GM23338 (cell line): ENCODE data around the gene DLG5. TPM values are rescaled to one million over a fixed set of nuclear protein-coding genes. Genes with fewer than 3 reads are reported as not detected.

Experiments
- ATAC-seq: fragments of 200-7000 bp; cut with Tn5 transposase; 3 replicates; pipeline ENCODE4 v1.9.1; 2020
- DNase-seq: peaks from one replicate; pipeline ENCODE4 v3.0.0-alpha.2; 2015; ENCODE audit warnings: low spot score
- H2AFZ ChIP-seq: fragments of 200-600 bp; sonication (generic); 2 replicates; pipeline ENCODE4 v1.8.0; 2016; ENCODE audit warnings: antibody characterized with exemption, mild to moderate bottlenecking, moderate library complexity
- H3F3A ChIP-seq: fragments of 200-600 bp; sonication (generic); replicated peaks from 2 replicates; pipeline ENCODE4 v1.8.0; 2017; ENCODE audit warnings: antibody characterized with exemption, mixed run types, low read depth
- H3K27ac ChIP-seq: fragments of 200-600 bp; sonication (generic); 2 replicates; pipeline ENCODE4 v1.6.1; 2016; ENCODE audit warnings: low read depth
- H3K27me3 ChIP-seq: fragments of 200-600 bp; sonication (generic); 2 replicates; pipeline ENCODE4 v1.8.0; 2016; ENCODE audit warnings: mild to moderate bottlenecking, mixed run types, moderate library complexity; ENCODE audit not compliant: insufficient read depth
- H3K36me3 ChIP-seq: fragments of 200-600 bp; sonication (generic); 2 replicates; pipeline ENCODE4 v1.8.0; 2016; ENCODE audit warnings: mild to moderate bottlenecking; ENCODE audit not compliant: insufficient read depth
- H3K4me1 ChIP-seq: fragments of 200-600 bp; sonication (generic); 2 replicates; pipeline ENCODE4 v1.8.0; 2016; ENCODE audit warnings: mild to moderate bottlenecking, moderate library complexity; ENCODE audit not compliant: insufficient read depth
- H3K4me2 ChIP-seq: fragments of 200-600 bp; sonication (generic); 2 replicates; pipeline ENCODE4 v1.7.1; 2017; ENCODE audit warnings: mixed run types
- H3K4me3 ChIP-seq: fragments of 200-600 bp; sonication (generic); 2 replicates; pipeline ENCODE4 v1.6.1; 2016; ENCODE audit warnings: mixed run types
- H3K79me2 ChIP-seq: fragments of 200-600 bp; sonication (generic); replicated peaks from 2 replicates; pipeline ENCODE4 v1.8.0; 2017; ENCODE audit warnings: mild to moderate bottlenecking; ENCODE audit not compliant: insufficient read depth
- H3K9me2 ChIP-seq: fragments of 200-600 bp; sonication (generic); 2 replicates; pipeline ENCODE4 v1.8.0; 2017; ENCODE audit not compliant: insufficient read depth
- H4K20me1 ChIP-seq: fragments of 200-600 bp; sonication (generic); replicated peaks from 2 replicates; pipeline ENCODE4 v1.8.0; 2017; ENCODE audit warnings: mild to moderate bottlenecking; ENCODE audit not compliant: insufficient read depth
- H3K27ac Mint-ChIP-seq: 2 replicates; pipeline ENCODE4 v1.8.0; 2020; ENCODE audit warnings: inconsistent platforms, mild to moderate bottlenecking, moderate library complexity, mixed read lengths
- H3K27me3 Mint-ChIP-seq: 3 replicates; pipeline ENCODE4 v1.8.0; 2022; ENCODE audit warnings: low read depth, mild to moderate bottlenecking, moderate library complexity, mixed read lengths, inconsistent platforms; ENCODE audit not compliant: insufficient read depth, poor library complexity
- H3K36me3 Mint-ChIP-seq: 3 replicates; pipeline ENCODE4 v1.8.0; 2021; ENCODE audit warnings: low read depth, mild to moderate bottlenecking, inconsistent platforms, moderate library complexity, mixed read lengths
- H3K4me1 Mint-ChIP-seq: 3 replicates; pipeline ENCODE4 v1.8.0; 2020; ENCODE audit warnings: mild to moderate bottlenecking, inconsistent platforms, mixed read lengths
- H3K4me3 Mint-ChIP-seq: 3 replicates; pipeline ENCODE4 v1.8.0; 2021; ENCODE audit warnings: moderate library complexity, mild to moderate bottlenecking, inconsistent platforms, mixed read lengths
- H3K9me3 Mint-ChIP-seq: 3 replicates; pipeline ENCODE4 v1.8.0; 2020; ENCODE audit warnings: moderate library complexity, mild to moderate bottlenecking, inconsistent platforms, mixed read lengths
- CREB1 ChIP-seq: fragments of 250-450 bp; sonication (Bioruptor Pico); IDR thresholded peaks from 2 replicates; pipeline ENCODE4 v1.5.0; 2020; ENCODE audit warnings: low read depth, mild to moderate bottlenecking, moderate library complexity
- CTCF ChIP-seq, 2 experiments: fragments of 200-600 bp in 1 of 2; sonication (generic) in 1 of 2; conservative IDR thresholded peaks; 2 replicates each; pipeline versions ENCODE4 v1.5.1 to v1.6.1; 2016 to 2017; ENCODE audit warnings: antibody characterized with exemption in 2 of 2, low read depth in 2 of 2, mild to moderate bottlenecking in 2 of 2, moderate library complexity in 1 of 2
- ETS1 ChIP-seq: IDR thresholded peaks from 2 replicates; pipeline ENCODE4 v1.6.1; 2016; ENCODE audit warnings: antibody characterized with exemption
- EZH2 ChIP-seq: fragments of 200-600 bp; sonication (generic); IDR thresholded peaks from one replicate; pipeline ENCODE4 v1.8.0; 2017; ENCODE audit warnings: antibody characterized with exemption, mild to moderate bottlenecking, low read depth; ENCODE audit not compliant: unreplicated experiment
- EZH2phosphoT487 ChIP-seq: fragments of 200-600 bp; sonication (generic); IDR thresholded peaks from one replicate; pipeline ENCODE4 v1.8.1; 2018; ENCODE audit warnings: antibody characterized with exemption; ENCODE audit not compliant: unreplicated experiment
- JUNB ChIP-seq: IDR thresholded peaks from one replicate; pipeline ENCODE4 v1.6.1; 2016; ENCODE audit warnings: antibody characterized with exemption; ENCODE audit not compliant: unreplicated experiment
- NANOG ChIP-seq: IDR thresholded peaks from 2 replicates; pipeline ENCODE4 v1.6.1; 2016; ENCODE audit warnings: antibody characterized with exemption, borderline replicate concordance
- POLR2AphosphoS5 ChIP-seq: IDR thresholded peaks from 2 replicates; pipeline ENCODE4 v1.6.1; 2016; ENCODE audit warnings: antibody characterized with exemption, low read depth
- REST ChIP-seq: IDR thresholded peaks from one replicate; pipeline ENCODE4 v1.6.1; 2018; ENCODE audit warnings: antibody characterized with exemption; ENCODE audit not compliant: unreplicated experiment
- STAT1 ChIP-seq: IDR thresholded peaks from one replicate; pipeline ENCODE4 v1.6.1; 2016; ENCODE audit warnings: antibody characterized with exemption; ENCODE audit not compliant: unreplicated experiment
- ZNF114 ChIP-seq: fragments of 250-450 bp; sonication (Bioruptor Pico); IDR thresholded peaks from 2 replicates; pipeline ENCODE4 v1.5.0; 2020; ENCODE audit warnings: mild to moderate bottlenecking, moderate library complexity
- ZNF331 ChIP-seq: fragments of 250-450 bp; sonication (Bioruptor Pico); IDR thresholded peaks from 2 replicates; pipeline ENCODE4 v1.5.0; 2020; ENCODE audit warnings: low read depth, mild to moderate bottlenecking, moderate library complexity
- polyA plus RNA-seq: library from polyadenylated mRNA; unstranded; fragments of >200 nt; fragmentation: Nextera tagmentation; extraction: Ambion mirVana; gene quantifications from 2 replicates; pipeline ENCODE4 v1.2.1, GENCODE V29; 2016
- total RNA-seq: library from RNA; depleted of rRNA; stranded (reverse); fragments of >200 nt; shearing (Covaris generic); gene quantifications from 2 replicates; pipeline ENCODE4 v1.2.3, GENCODE V29; 2014
- TF ChIP-seq, protein P1 (sequence below): fragments of 250-450 bp; sonication (Bioruptor Pico); IDR thresholded peaks from 2 replicates; pipeline ENCODE4 v1.5.0; 2020; ENCODE audit warnings: mild to moderate bottlenecking, moderate library complexity

Gene DLG5
- total and polyA plus RNA-seq, 2 experiments from 2014 or later: 7.4 to 66.6 TPM

DNA sequence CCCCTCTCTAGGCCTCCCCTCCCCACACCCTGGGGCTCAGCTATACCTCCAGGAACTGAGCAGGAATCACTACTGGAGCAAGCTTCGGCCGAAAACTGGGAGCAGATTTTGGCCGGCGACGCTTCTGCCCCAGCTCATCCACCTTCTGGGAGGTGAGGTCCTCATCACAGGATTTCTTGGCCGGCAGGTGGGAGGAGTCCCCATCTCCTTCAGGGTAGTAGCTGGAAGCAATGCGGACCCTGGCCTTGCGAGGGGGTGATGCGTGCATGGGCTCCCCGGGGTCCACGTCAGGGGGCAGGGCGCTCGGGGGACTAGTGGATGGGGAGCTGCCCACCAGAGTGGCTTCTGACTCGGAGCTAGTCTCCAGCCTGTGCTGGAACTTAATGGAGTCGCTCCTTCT lies 105.5 kb downstream of the DLG5 start:
- H3F3A ChIP-seq: no peaks in the 10 kb centered on the region
- Mint-ChIP-seq H3K27ac (peak overlapping the region; percentile 73), H3K9me3 (no peaks in the 10 kb centered on the region; the same call in 2 of the 3 replicates), H3K36me3 (peaks cover 63% of the 10 kb centered on the region), H3K27me3 (peaks cover 9% of the 10 kb centered on the region), H3K4me3 (no peak overlapping the region), H3K4me1 (peaks cover 1% of the 10 kb centered on the region)
- H3K79me2 ChIP-seq: no peaks in the 10 kb centered on the region
- 0 out of 2 replicates have a peak, but pooled peaks cover 5% of the 10 kb centered on the region for H3K36me3 ChIP-seq
- H3K9me2 ChIP-seq: no peaks in the 10 kb centered on the region
- no peak overlapping the region for H3K4me3 ChIP-seq
- no peaks in the 10 kb centered on the region for H4K20me1 ChIP-seq
- no peak overlapping the region for H2AFZ ChIP-seq
- H3K4me1 ChIP-seq: no peaks in the 10 kb centered on the region
- H3K4me2 ChIP-seq: no peak overlapping the region
- H3K27ac ChIP-seq: no peak overlapping the region
- ATAC-seq (no peak), DNase-seq (no peak)
- TF ChIP-seq CTCF (conservative IDR thresholded peaks at IDR 0.05; ENCODE audit: low read depth in 2 of 2) (no peak), EZH2 (no peak), EZH2phosphoT487 (no peak), ZNF331 (CRISPR knock-in tag) (no peak), JUNB (no peak), ZNF114 (CRISPR knock-in tag) (no peak), CREB1 (no peak), NANOG (no peak), REST (no peak), ETS1 (no peak), POLR2AphosphoS5 (no peak), STAT1 (no peak)
- TF ChIP-seq, protein P1, sequence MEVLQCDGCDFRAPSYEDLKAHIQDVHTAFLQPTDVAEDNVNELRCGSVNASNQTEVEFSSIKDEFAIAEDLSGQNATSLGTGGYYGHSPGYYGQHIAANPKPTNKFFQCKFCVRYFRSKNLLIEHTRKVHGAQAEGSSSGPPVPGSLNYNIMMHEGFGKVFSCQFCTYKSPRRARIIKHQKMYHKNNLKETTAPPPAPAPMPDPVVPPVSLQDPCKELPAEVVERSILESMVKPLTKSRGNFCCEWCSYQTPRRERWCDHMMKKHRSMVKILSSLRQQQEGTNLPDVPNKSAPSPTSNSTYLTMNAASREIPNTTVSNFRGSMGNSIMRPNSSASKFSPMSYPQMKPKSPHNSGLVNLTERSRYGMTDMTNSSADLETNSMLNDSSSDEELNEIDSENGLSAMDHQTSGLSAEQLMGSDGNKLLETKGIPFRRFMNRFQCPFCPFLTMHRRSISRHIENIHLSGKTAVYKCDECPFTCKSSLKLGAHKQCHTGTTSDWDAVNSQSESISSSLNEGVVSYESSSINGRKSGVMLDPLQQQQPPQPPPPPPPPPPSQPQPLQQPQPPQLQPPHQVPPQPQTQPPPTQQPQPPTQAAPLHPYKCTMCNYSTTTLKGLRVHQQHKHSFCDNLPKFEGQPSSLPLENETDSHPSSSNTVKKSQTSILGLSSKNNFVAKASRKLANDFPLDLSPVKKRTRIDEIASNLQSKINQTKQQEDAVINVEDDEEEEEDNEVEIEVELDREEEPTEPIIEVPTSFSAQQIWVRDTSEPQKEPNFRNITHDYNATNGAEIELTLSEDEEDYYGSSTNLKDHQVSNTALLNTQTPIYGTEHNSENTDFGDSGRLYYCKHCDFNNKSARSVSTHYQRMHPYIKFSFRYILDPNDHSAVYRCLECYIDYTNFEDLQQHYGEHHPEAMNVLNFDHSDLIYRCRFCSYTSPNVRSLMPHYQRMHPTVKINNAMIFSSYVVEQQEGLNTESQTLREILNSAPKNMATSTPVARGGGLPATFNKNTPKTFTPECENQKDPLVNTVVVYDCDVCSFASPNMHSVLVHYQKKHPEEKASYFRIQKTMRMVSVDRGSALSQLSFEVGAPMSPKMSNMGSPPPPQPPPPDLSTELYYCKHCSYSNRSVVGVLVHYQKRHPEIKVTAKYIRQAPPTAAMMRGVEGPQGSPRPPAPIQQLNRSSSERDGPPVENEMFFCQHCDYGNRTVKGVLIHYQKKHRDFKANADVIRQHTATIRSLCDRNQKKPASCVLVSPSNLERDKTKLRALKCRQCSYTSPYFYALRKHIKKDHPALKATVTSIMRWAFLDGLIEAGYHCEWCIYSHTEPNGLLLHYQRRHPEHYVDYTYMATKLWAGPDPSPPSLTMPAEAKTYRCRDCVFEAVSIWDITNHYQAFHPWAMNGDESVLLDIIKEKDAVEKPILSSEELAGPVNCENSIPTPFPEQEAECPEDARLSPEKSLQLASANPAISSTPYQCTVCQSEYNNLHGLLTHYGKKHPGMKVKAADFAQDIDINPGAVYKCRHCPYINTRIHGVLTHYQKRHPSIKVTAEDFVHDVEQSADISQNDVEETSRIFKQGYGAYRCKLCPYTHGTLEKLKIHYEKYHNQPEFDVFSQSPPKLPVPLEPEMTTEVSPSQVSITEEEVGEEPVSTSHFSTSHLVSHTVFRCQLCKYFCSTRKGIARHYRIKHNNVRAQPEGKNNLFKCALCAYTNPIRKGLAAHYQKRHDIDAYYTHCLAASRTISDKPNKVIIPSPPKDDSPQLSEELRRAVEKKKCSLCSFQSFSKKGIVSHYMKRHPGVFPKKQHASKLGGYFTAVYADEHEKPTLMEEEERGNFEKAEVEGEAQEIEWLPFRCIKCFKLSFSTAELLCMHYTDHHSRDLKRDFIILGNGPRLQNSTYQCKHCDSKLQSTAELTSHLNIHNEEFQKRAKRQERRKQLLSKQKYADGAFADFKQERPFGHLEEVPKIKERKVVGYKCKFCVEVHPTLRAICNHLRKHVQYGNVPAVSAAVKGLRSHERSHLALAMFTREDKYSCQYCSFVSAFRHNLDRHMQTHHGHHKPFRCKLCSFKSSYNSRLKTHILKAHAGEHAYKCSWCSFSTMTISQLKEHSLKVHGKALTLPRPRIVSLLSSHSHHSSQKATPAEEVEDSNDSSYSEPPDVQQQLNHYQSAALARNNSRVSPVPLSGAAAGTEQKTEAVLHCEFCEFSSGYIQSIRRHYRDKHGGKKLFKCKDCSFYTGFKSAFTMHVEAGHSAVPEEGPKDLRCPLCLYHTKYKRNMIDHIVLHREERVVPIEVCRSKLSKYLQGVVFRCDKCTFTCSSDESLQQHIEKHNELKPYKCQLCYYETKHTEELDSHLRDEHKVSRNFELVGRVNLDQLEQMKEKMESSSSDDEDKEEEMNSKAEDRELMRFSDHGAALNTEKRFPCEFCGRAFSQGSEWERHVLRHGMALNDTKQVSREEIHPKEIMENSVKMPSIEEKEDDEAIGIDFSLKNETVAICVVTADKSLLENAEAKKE: no peak
- H3K27me3 ChIP-seq: no peaks in the 10 kb centered on the region
